ENCODE data around the gene GDPD5.

GRCh38 chr11:75470476-75471080 lies 55.2 kb downstream of the GDPD5 start:
- TF ChIP-seq CTCF (IDR thresholded peaks at IDR 0.05) (no peak), POLR2A (IDR thresholded peaks at IDR 0.05) (no peak), POLR2AphosphoS5 (IDR thresholded peaks at IDR 0.05) (no peak), EP300 (IDR thresholded peaks at IDR 0.05) (no peak)

Measured in stomach (tissue), 4 donors.